ENCODE data around the gene PTPRD.

PTPRD gene

DNA sequence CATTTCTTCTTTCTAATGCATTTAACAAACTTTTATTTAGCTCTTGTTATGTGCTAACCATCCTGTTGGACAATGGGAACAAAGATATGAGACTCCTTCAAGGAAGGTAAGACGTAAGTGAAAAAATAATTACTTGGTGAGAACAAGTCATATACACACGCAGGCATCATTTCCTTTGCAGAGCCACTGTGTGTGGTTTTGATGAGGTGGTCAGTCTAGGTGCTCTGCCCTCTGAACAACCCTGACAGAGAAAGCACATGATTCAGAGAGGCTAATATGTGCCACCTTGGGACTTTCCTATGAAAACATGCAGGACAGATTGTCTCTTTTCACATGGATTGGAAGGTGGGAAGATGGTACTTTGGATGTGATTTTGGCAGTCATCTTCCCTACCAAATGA lies 1650.7 kb downstream of the PTPRD start:
- no peaks in the 10 kb centered on the region for H3K9me3 ChIP-seq (ENCODE audit: insufficient read depth, low read depth, low read length)
- no peak overlapping the region for H3K4me3 ChIP-seq (ENCODE audit: low read depth, low read length)
- H3K14ac ChIP-seq (ENCODE audit: low read length): no peak overlapping the region
- no peak overlapping the region for H2BK5ac ChIP-seq (ENCODE audit: low read depth, low read length, poor library complexity)
- no peak overlapping the region for H2AK5ac ChIP-seq (ENCODE audit: low read length)
- no peaks in the 10 kb centered on the region for H3K36me3 ChIP-seq (ENCODE audit: control insufficient read depth in 1 of 2, insufficient read depth in 2 of 2, low read length in 2 of 2)
- no peak overlapping the region for H3K4ac ChIP-seq (ENCODE audit: low read depth, low read length)
- H3K27me3 ChIP-seq (ENCODE audit: insufficient read depth, low read length): no peaks in the 10 kb centered on the region
- no peak overlapping the region for H3K4me2 ChIP-seq (ENCODE audit: low read length)
- no peak overlapping the region for H2AFZ ChIP-seq (ENCODE audit: insufficient read depth, low read length, poor library complexity)
- H4K8ac ChIP-seq (ENCODE audit: low read depth, low read length): no peak overlapping the region
- no peaks in the 10 kb centered on the region for H3K79me1 ChIP-seq (ENCODE audit: low read length)
- no peak overlapping the region for H2BK120ac ChIP-seq (ENCODE audit: insufficient read depth, low read length, poor library complexity)
- peak overlapping the region; percentile 81 for H3K23ac ChIP-seq (ENCODE audit: low read length)
- no peak overlapping the region for H4K91ac ChIP-seq (ENCODE audit: low read depth, low read length)
- no peaks in the 10 kb centered on the region for H3K79me2 ChIP-seq (ENCODE audit: control insufficient read depth, insufficient read depth, low read length, poor library complexity)
- no peak overlapping the region for H2BK12ac ChIP-seq (ENCODE audit: low read length)
- peaks cover 0 to 2% of the 10 kb centered on the region in 2 experiments for H3K4me1 ChIP-seq (ENCODE audit: control insufficient read depth in 1 of 2, insufficient read depth in 2 of 2, low read length in 2 of 2)
- H3K18ac ChIP-seq (ENCODE audit: low read length): no peak overlapping the region
- H4K12ac ChIP-seq (ENCODE audit: low read depth, low read length): no peak overlapping the region
- no CpG with 5 or more reads among the region's 2 CpGs for WGBS (ENCODE audit: extremely low coverage, insufficient coverage, insufficient read length)
- no peak overlapping the region for H3K9ac ChIP-seq (ENCODE audit: low read length)
- H3K27ac ChIP-seq (ENCODE audit: low read depth, low read length): no peak overlapping the region
- no peak for DNase-seq

DNA sequence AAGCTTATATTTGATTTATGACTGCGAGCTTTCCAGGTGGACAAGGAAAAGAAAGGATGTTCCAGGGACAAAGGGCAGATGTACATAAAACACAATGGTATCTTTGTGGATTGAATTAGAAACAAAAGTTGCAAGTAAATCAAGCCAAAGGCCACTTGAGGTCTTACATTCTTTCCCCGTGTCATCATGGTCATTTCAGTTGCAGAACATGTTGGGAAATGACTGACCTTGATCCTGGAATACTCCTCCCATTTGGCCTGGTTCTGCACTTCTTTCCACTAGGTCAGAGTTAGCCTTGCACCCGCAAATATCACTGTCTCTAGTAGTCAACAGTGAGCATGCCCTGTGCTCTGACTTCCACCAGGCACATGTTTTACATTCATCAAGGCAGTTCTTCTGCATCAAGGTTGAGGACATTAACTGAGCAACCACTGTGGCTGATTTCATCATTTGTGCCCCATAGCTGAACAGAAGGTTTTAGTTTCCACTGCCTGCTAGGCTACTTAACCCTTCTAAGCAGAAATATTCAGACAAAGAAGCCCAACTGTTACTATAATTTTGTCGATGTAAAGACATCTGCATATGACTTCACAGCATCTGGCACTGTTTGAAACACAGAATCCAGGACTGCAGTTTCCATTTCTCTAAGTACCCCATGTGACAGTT lies 1651.5 kb downstream of the PTPRD start:
- Histone ChIP-seq H3K4me3 (ENCODE audit: low read depth, low read length) (no peak overlapping the region), H3K36me3 (ENCODE audit: control insufficient read depth in 1 of 2, insufficient read depth in 2 of 2, low read length in 2 of 2) (no peaks in the 10 kb centered on the region), H3K4me2 (ENCODE audit: low read length) (no peak overlapping the region), H3K9me3 (ENCODE audit: insufficient read depth, low read depth, low read length) (no peaks in the 10 kb centered on the region), H3K79me2 (ENCODE audit: control insufficient read depth, insufficient read depth, low read length, poor library complexity) (no peaks in the 10 kb centered on the region), H3K4ac (ENCODE audit: low read depth, low read length) (no peak overlapping the region), H3K27me3 (ENCODE audit: insufficient read depth, low read length) (no peaks in the 10 kb centered on the region), H3K18ac (ENCODE audit: low read length) (no peak overlapping the region), H3K14ac (ENCODE audit: low read length) (no peak overlapping the region), H2BK5ac (ENCODE audit: low read depth, low read length, poor library complexity) (no peak overlapping the region), H3K79me1 (ENCODE audit: low read length) (no peaks in the 10 kb centered on the region), H4K91ac (ENCODE audit: low read depth, low read length) (no peak overlapping the region), H3K23ac (ENCODE audit: low read length) (no peak overlapping the region), H2AFZ (ENCODE audit: insufficient read depth, low read length, poor library complexity) (no peak overlapping the region), H2BK120ac (ENCODE audit: insufficient read depth, low read length, poor library complexity) (no peak overlapping the region), H4K12ac (ENCODE audit: low read depth, low read length) (no peak overlapping the region), H3K27ac (ENCODE audit: low read depth, low read length) (no peak overlapping the region), H2AK5ac (ENCODE audit: low read length) (no peak overlapping the region), H2BK12ac (ENCODE audit: low read length) (no peak overlapping the region), H4K8ac (ENCODE audit: low read depth, low read length) (no peak overlapping the region), H3K4me1 (ENCODE audit: control insufficient read depth in 1 of 2, insufficient read depth in 2 of 2, low read length in 2 of 2) (peaks cover 0 to 2% of the 10 kb centered on the region in 2 experiments), H3K9ac (ENCODE audit: low read length) (no peak overlapping the region)
- no CpG with 5 or more reads among the region's 4 CpGs for WGBS (ENCODE audit: extremely low coverage, insufficient coverage, insufficient read length)
- DNase-seq: no peak

DNA sequence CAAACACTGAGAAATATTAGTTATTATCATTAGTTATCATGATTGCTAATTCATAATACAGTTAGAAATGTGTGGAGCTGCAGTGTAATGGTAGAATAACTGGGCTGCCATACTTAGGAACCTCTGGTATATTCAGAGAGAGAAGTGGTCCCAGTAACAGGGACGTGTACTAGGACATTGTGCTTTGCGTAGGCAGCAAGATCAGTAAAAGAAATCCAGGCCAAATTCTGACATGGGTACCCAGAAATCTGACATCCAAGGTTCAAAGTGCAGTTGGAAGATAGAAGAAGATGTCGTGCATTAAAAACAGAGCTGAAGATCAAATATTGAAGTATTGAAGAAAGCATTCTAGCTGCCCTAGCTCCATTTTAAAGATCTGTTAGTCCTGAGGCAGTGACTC lies 1652.5 kb downstream of the PTPRD start:
- H2BK120ac ChIP-seq (ENCODE audit: insufficient read depth, low read length, poor library complexity): no peak overlapping the region
- no peak overlapping the region for H3K4me2 ChIP-seq (ENCODE audit: low read length)
- no peak overlapping the region for H3K4me3 ChIP-seq (ENCODE audit: low read depth, low read length)
- peaks cover 0 to 2% of the 10 kb centered on the region in 2 experiments for H3K4me1 ChIP-seq (ENCODE audit: control insufficient read depth in 1 of 2, insufficient read depth in 2 of 2, low read length in 2 of 2)
- H3K14ac ChIP-seq (ENCODE audit: low read length): no peak overlapping the region
- H3K4ac ChIP-seq (ENCODE audit: low read depth, low read length): no peak overlapping the region
- no peaks in the 10 kb centered on the region for H3K36me3 ChIP-seq (ENCODE audit: control insufficient read depth in 1 of 2, insufficient read depth in 2 of 2, low read length in 2 of 2)
- H2BK12ac ChIP-seq (ENCODE audit: low read length): no peak overlapping the region
- H2BK5ac ChIP-seq (ENCODE audit: low read depth, low read length, poor library complexity): no peak overlapping the region
- H3K9ac ChIP-seq (ENCODE audit: low read length): no peak overlapping the region
- no peaks in the 10 kb centered on the region for H3K79me2 ChIP-seq (ENCODE audit: control insufficient read depth, insufficient read depth, low read length, poor library complexity)
- no peaks in the 10 kb centered on the region for H3K9me3 ChIP-seq (ENCODE audit: insufficient read depth, low read depth, low read length)
- no peak overlapping the region for H3K18ac ChIP-seq (ENCODE audit: low read length)
- H4K8ac ChIP-seq (ENCODE audit: low read depth, low read length): no peak overlapping the region
- H2AFZ ChIP-seq (ENCODE audit: insufficient read depth, low read length, poor library complexity): no peak overlapping the region
- H2AK5ac ChIP-seq (ENCODE audit: low read length): no peak overlapping the region
- no peak overlapping the region for H3K27ac ChIP-seq (ENCODE audit: low read depth, low read length)
- no peak overlapping the region for H3K23ac ChIP-seq (ENCODE audit: low read length)
- no peak for DNase-seq
- WGBS (ENCODE audit: extremely low coverage, insufficient coverage, insufficient read length): no CpG with 5 or more reads among the region's 3 CpGs
- no peak overlapping the region for H4K12ac ChIP-seq (ENCODE audit: low read depth, low read length)
- H3K27me3 ChIP-seq (ENCODE audit: insufficient read depth, low read length): no peaks in the 10 kb centered on the region
- no peak overlapping the region for H4K91ac ChIP-seq (ENCODE audit: low read depth, low read length)
- no peaks in the 10 kb centered on the region for H3K79me1 ChIP-seq (ENCODE audit: low read length)

DNA sequence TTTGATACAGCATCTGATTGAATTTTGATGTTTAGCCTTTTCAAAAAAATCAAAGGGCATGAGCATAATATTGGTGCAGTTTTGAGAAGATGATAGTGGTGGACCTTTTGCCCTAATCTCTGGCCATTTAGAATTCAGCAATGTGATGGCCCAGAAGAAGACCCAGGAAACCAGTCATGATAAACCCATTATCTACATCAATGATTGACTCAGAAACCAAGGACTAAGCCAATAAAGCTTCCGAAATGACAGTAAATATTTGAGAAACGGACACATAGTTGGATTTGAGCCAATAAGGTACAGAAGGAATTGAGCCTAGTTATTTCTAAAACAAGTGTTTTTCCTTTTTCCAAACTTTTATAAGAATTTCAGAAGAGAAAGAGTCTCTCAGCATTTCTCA lies 1654.4 kb downstream of the PTPRD start:
- no peaks in the 10 kb centered on the region for H3K27me3 ChIP-seq (ENCODE audit: insufficient read depth, low read length)
- peaks cover 0 to 2% of the 10 kb centered on the region in 2 experiments for H3K4me1 ChIP-seq (ENCODE audit: control insufficient read depth in 1 of 2, insufficient read depth in 2 of 2, low read length in 2 of 2)
- no peak overlapping the region for H3K4ac ChIP-seq (ENCODE audit: low read depth, low read length)
- H2AK5ac ChIP-seq (ENCODE audit: low read length): no peak overlapping the region
- no peak overlapping the region for H2BK12ac ChIP-seq (ENCODE audit: low read length)
- H3K4me2 ChIP-seq (ENCODE audit: low read length): no peak overlapping the region
- no peak for DNase-seq
- H3K14ac ChIP-seq (ENCODE audit: low read length): no peak overlapping the region
- no CpG with 5 or more reads among the region's 2 CpGs for WGBS (ENCODE audit: extremely low coverage, insufficient coverage, insufficient read length)
- no peak overlapping the region for H2AFZ ChIP-seq (ENCODE audit: insufficient read depth, low read length, poor library complexity)
- H3K79me2 ChIP-seq (ENCODE audit: control insufficient read depth, insufficient read depth, low read length, poor library complexity): no peaks in the 10 kb centered on the region
- no peak overlapping the region for H3K27ac ChIP-seq (ENCODE audit: low read depth, low read length)
- no peak overlapping the region for H3K4me3 ChIP-seq (ENCODE audit: low read depth, low read length)
- no peaks in the 10 kb centered on the region for H3K9me3 ChIP-seq (ENCODE audit: insufficient read depth, low read depth, low read length)
- H3K9ac ChIP-seq (ENCODE audit: low read length): no peak overlapping the region
- H4K8ac ChIP-seq (ENCODE audit: low read depth, low read length): no peak overlapping the region
- H2BK5ac ChIP-seq (ENCODE audit: low read depth, low read length, poor library complexity): no peak overlapping the region
- no peaks in the 10 kb centered on the region for H3K79me1 ChIP-seq (ENCODE audit: low read length)
- no peak overlapping the region for H2BK120ac ChIP-seq (ENCODE audit: insufficient read depth, low read length, poor library complexity)
- H3K18ac ChIP-seq (ENCODE audit: low read length): no peak overlapping the region
- H4K12ac ChIP-seq (ENCODE audit: low read depth, low read length): no peak overlapping the region
- H3K23ac ChIP-seq (ENCODE audit: low read length): no peak overlapping the region
- no peak overlapping the region for H4K91ac ChIP-seq (ENCODE audit: low read depth, low read length)
- H3K36me3 ChIP-seq (ENCODE audit: control insufficient read depth in 1 of 2, insufficient read depth in 2 of 2, low read length in 2 of 2): no peaks in the 10 kb centered on the region
